Neuronal stem cell (in vitro differentiated cells): ENCODE data around the gene TMEM86B.

Experiments
- DNase-seq: peaks from one replicate; pipeline ENCODE4 v3.0.0-alpha.2; 2013; ENCODE audit warnings: low spot score
- H2AFZ ChIP-seq: one replicate; pipeline ENCODE4 v1.6.1; 2013; ENCODE audit warnings: mild to moderate bottlenecking, low read length, inconsistent platforms
- H2AK5ac ChIP-seq: 2 replicates; pipeline ENCODE4 v1.6.1; 2013; ENCODE audit warnings: low read depth, mild to moderate bottlenecking, inconsistent platforms, low read length, moderate library complexity, mixed read lengths
- H2BK120ac ChIP-seq: 2 replicates; pipeline ENCODE4 v1.6.1; 2013; ENCODE audit warnings: low read depth, mild to moderate bottlenecking, inconsistent platforms, low read length, moderate library complexity, mixed read lengths
- H2BK12ac ChIP-seq: one replicate; pipeline ENCODE4 v1.6.1; 2013; ENCODE audit warnings: low read length, inconsistent platforms
- H2BK15ac ChIP-seq: 2 replicates; pipeline ENCODE4 v1.6.1; 2013; ENCODE audit warnings: mild to moderate bottlenecking, low read length, inconsistent platforms, mixed read lengths
- H2BK5ac ChIP-seq: one replicate; pipeline ENCODE4 v1.6.1; 2013; ENCODE audit warnings: inconsistent platforms, mild to moderate bottlenecking, low read length, moderate library complexity
- H3K14ac ChIP-seq: one replicate; pipeline ENCODE4 v1.6.1; 2013; ENCODE audit warnings: low read length, inconsistent platforms
- H3K18ac ChIP-seq: 2 replicates; pipeline ENCODE4 v1.6.1; 2013; ENCODE audit warnings: low read length, inconsistent platforms
- H3K23ac ChIP-seq: 2 replicates; pipeline ENCODE4 v1.6.1; 2013; ENCODE audit warnings: low read depth, mild to moderate bottlenecking, mixed read lengths, low read length, inconsistent platforms; ENCODE audit not compliant: poor library complexity
- H3K27ac ChIP-seq: replicated peaks from 3 replicates; pipeline ENCODE4 v1.5.1; 2013; ENCODE audit warnings: low read length, inconsistent platforms
- H3K27me3 ChIP-seq, 3 experiments: 2 replicates each; pipeline ENCODE4 v1.6.1; 2013; ENCODE audit warnings: low read length in 3 of 3, mild to moderate bottlenecking in 2 of 3, inconsistent platforms in 1 of 3, low read depth in 1 of 3, mixed read lengths in 1 of 3, moderate library complexity in 1 of 3; ENCODE audit not compliant: control insufficient read depth in 3 of 3, insufficient read depth in 3 of 3
- H3K36me3 ChIP-seq, 2 donors: replicated peaks in 1 of 2; 2 replicates each; pipeline ENCODE4 v1.6.1; 2013; ENCODE audit warnings: low read length in 2 of 2; ENCODE audit not compliant: control insufficient read depth in 2 of 2, insufficient read depth in 2 of 2
- H3K4ac ChIP-seq: 2 replicates; pipeline ENCODE4 v1.6.1; 2013; ENCODE audit warnings: inconsistent platforms, mild to moderate bottlenecking, low read length, moderate library complexity
- H3K4me1 ChIP-seq, 2 donors: 1 replicate in 1 of 2; 2 replicates in 1 of 2; pipeline ENCODE4 v1.6.1; 2013; ENCODE audit warnings: low read length in 2 of 2, low read depth in 1 of 2; ENCODE audit not compliant: control insufficient read depth in 2 of 2, insufficient read depth in 1 of 2
- H3K4me2 ChIP-seq: one replicate; pipeline ENCODE4 v1.6.1; 2013; ENCODE audit warnings: mild to moderate bottlenecking, low read length, inconsistent platforms; ENCODE audit not compliant: insufficient read depth, poor library complexity, severe bottlenecking
- H3K4me3 ChIP-seq, 2 donors: 2 replicates each; pipeline ENCODE4 v1.5.1; 2013; ENCODE audit warnings: low read length in 2 of 2, mild to moderate bottlenecking in 2 of 2, inconsistent platforms in 1 of 2, moderate library complexity in 1 of 2
- H3K79me1 ChIP-seq: one replicate; pipeline ENCODE4 v1.6.1; 2013; ENCODE audit warnings: low read depth, mild to moderate bottlenecking, inconsistent platforms, low read length, moderate library complexity
- H3K9ac ChIP-seq: one replicate; pipeline ENCODE4 v1.6.1; 2013; ENCODE audit warnings: mild to moderate bottlenecking, low read depth, low read length, inconsistent platforms; ENCODE audit not compliant: poor library complexity
- H3K9me3 ChIP-seq, 2 donors: replicated peaks in 1 of 2; 2 replicates each; pipeline versions ENCODE3 to v1.6.1; 2013; ENCODE audit warnings: low read length in 2 of 2, mild to moderate bottlenecking in 2 of 2, inconsistent platforms in 1 of 2, low read depth in 1 of 2, mixed read lengths in 1 of 2, moderate library complexity in 1 of 2; ENCODE audit not compliant: control insufficient read depth in 2 of 2, insufficient read depth in 1 of 2
- H4K8ac ChIP-seq: one replicate; pipeline ENCODE4 v1.6.1; 2013; ENCODE audit warnings: low read depth, mild to moderate bottlenecking, inconsistent platforms, low read length, moderate library complexity
- H4K91ac ChIP-seq: one replicate; pipeline ENCODE4 v1.6.1; 2013; ENCODE audit warnings: low read length, low read depth, mild to moderate bottlenecking, inconsistent platforms; ENCODE audit not compliant: poor library complexity
- WGBS, 2 donors: extraction: QIAGEN DNeasy Blood & Tissue Kit; methylation state at CpG; one replicate each; pipeline ENCODE4 v1.1.7; 2013; ENCODE audit warnings: missing lambda C conversion rate in 2 of 2, mixed read lengths in 1 of 2; ENCODE audit not compliant: insufficient read length in 2 of 2, insufficient replicate concordance in 1 of 2; ENCODE audit errors: extremely low coverage in 2 of 2; 5-methylcytosine and 5-hydroxymethylcytosine counted together

Gene TMEM86B

GRCh38 chr19:55257461-55258420, 29.2 kb upstream of the TMEM86B start:
- no peak overlapping the region for H3K4ac ChIP-seq
- no peak for DNase-seq
- peak overlapping the region; percentile 47 for H3K23ac ChIP-seq
- H2BK120ac ChIP-seq: no peak overlapping the region
- H3K4me3 ChIP-seq: peak overlapping the region; percentile 90 to 99
- peak overlapping the region; percentile 81 for H3K4me2 ChIP-seq
- H3K79me1 ChIP-seq: peaks cover 17% of the 10 kb centered on the region
- no peak overlapping the region for H2BK15ac ChIP-seq
- H3K27me3 ChIP-seq: no peaks in the 10 kb centered on the region
- peak overlapping the region; percentile 86 for H3K9ac ChIP-seq
- H3K18ac ChIP-seq: peak overlapping the region; percentile 70
- peak overlapping the region; percentile 83 for H2BK5ac ChIP-seq
- peaks cover 0 to 24% of the 10 kb centered on the region in 2 donors for H3K36me3 ChIP-seq
- H3K14ac ChIP-seq: peak overlapping the region; percentile 31
- H2AFZ ChIP-seq: peak overlapping the region; percentile 88
- no peak overlapping the region for H3K27ac ChIP-seq
- no peak overlapping the region for H4K91ac ChIP-seq
- H4K8ac ChIP-seq: no peak overlapping the region
- H3K4me1 ChIP-seq: peaks cover 12 to 17% of the 10 kb centered on the region in 2 donors
- H3K9me3 ChIP-seq: no peaks in the 10 kb centered on the region
- H2AK5ac ChIP-seq: no peak overlapping the region
- no CpG with 5 or more reads among the region's 51 CpGs for WGBS, 2 donors
- no peak overlapping the region for H2BK12ac ChIP-seq

GRCh38 chr19:55256562-55257460, 28.2 kb upstream of the TMEM86B start:
- H3K4ac ChIP-seq: no peak overlapping the region
- no peak overlapping the region for H3K14ac ChIP-seq
- H3K9ac ChIP-seq: no peak overlapping the region
- H2AFZ ChIP-seq: no peak overlapping the region
- H2BK5ac ChIP-seq: no peak overlapping the region
- no peak overlapping the region for H2AK5ac ChIP-seq
- peak overlapping the region; percentile 81 for H3K4me2 ChIP-seq
- H3K27me3 ChIP-seq: no peaks in the 10 kb centered on the region
- no peak overlapping the region for H3K23ac ChIP-seq
- no CpG with 5 or more reads among the region's 22 CpGs for WGBS, 2 donors
- no peak overlapping the region for H2BK120ac ChIP-seq
- H3K4me1 ChIP-seq: peaks cover 12 to 17% of the 10 kb centered on the region in 2 donors
- H3K36me3 ChIP-seq: peaks cover 0 to 26% of the 10 kb centered on the region in 2 donors
- no peak overlapping the region for H3K27ac ChIP-seq
- DNase-seq: no peak
- H3K18ac ChIP-seq: no peak overlapping the region
- no peak overlapping the region for H2BK15ac ChIP-seq
- no peak overlapping the region for H2BK12ac ChIP-seq
- H3K9me3 ChIP-seq: no peaks in the 10 kb centered on the region
- peak overlapping the region in 1 of 2 donors; percentile 90 for H3K4me3 ChIP-seq
- H4K91ac ChIP-seq: no peak overlapping the region
- H3K79me1 ChIP-seq: peaks cover 17% of the 10 kb centered on the region
- H4K8ac ChIP-seq: no peak overlapping the region

GRCh38 chr19:55255618-55256423, 27.3 kb upstream of the TMEM86B start:
- Histone ChIP-seq H3K9me3 (no peaks in the 10 kb centered on the region), H3K27me3 (no peaks in the 10 kb centered on the region), H3K4me2 (no peak overlapping the region), H4K8ac (no peak overlapping the region), H3K4ac (no peak overlapping the region), H3K4me3 (peak overlapping the region in 1 of 2 donors; percentile 5), H3K18ac (no peak overlapping the region), H3K14ac (no peak overlapping the region), H3K27ac (no peak overlapping the region), H2AK5ac (no peak overlapping the region), H3K9ac (peak overlapping the region; percentile 45), H2AFZ (no peak overlapping the region), H2BK12ac (no peak overlapping the region), H3K79me1 (peaks cover 21% of the 10 kb centered on the region), H3K23ac (no peak overlapping the region), H2BK15ac (no peak overlapping the region), H2BK120ac (no peak overlapping the region), H3K4me1 (peaks cover 12 to 17% of the 10 kb centered on the region in 2 donors), H4K91ac (no peak overlapping the region), H3K36me3 (peaks cover 0 to 30% of the 10 kb centered on the region in 2 donors), H2BK5ac (no peak overlapping the region)
- no CpG with 5 or more reads among the region's 17 CpGs for WGBS, 2 donors
- DNase-seq: no peak
